Right lobe of liver (tissue), 6 donors: ENCODE measurements around the gene NFATC3. TPM values are rescaled to one million over a fixed set of nuclear protein-coding genes. Genes with fewer than 3 reads are reported as not detected.
"Not testable (repeated sequence)": the region's sequence is repeated elsewhere in the genome, so short reads cannot be mapped to it uniquely, and the experiment has no call there.

Experiments used
- ATAC-seq, 4 donors: fragments of 200-7000 bp; cut with Tn5 transposase; one replicate each; pipeline ENCODE4 v1.9.1; 2020; ENCODE audit warnings: mild to moderate bottlenecking in 4 of 4, moderate library complexity in 4 of 4
- DNase-seq, 3 donors: peaks; one replicate each; pipeline ENCODE4 v3.0.0-alpha.2; 2020
- H3K27ac ChIP-seq, 3 donors: fragments of 200-600 bp; one replicate each; pipeline ENCODE4 v1.8.0; 2022
- H3K27me3 ChIP-seq, 2 donors: fragments of 200-600 bp; one replicate each; pipeline ENCODE4 v1.8.0; 2022
- H3K36me3 ChIP-seq, 4 donors: fragments of 200-600 bp; sonication (generic) in 1 of 4; one replicate each; pipeline versions ENCODE4 v1.5.1 to v1.8.0; 2017 to 2022; ENCODE audit warnings: control low read depth in 1 of 4
- H3K4me1 ChIP-seq, 4 donors: fragments of 200-600 bp; sonication (generic) in 1 of 4; one replicate each; pipeline versions ENCODE4 v1.5.1 to v1.8.0; 2017 to 2022; ENCODE audit warnings: control low read depth in 1 of 4
- H3K4me3 ChIP-seq, 3 donors: fragments of 200-600 bp; one replicate each; pipeline ENCODE4 v1.8.0; 2022
- H3K9me3 ChIP-seq, 4 donors: fragments of 200-600 bp; sonication (generic) in 1 of 4; one replicate each; pipeline versions ENCODE4 v1.5.1 to v1.8.0; 2017 to 2022; ENCODE audit warnings: control low read depth in 1 of 4
- CTCF ChIP-seq, 4 donors: fragments of 200-600 bp in 3 of 4; fragments of 450-650 bp in 1 of 4; IDR thresholded peaks; one replicate each; pipeline versions ENCODE4 v1.5.1 to v1.8.0; 2016 to 2022; ENCODE audit warnings: antibody characterized with exemption in 4 of 4, mild to moderate bottlenecking in 2 of 4
- POLR2A ChIP-seq: fragments of 450-650 bp; IDR thresholded peaks from one replicate; pipeline ENCODE4 v1.6.1; 2017; ENCODE audit warnings: antibody characterized with exemption, mild to moderate bottlenecking
- WGBS: methylation state at CpG from one replicate; pipeline ENCODE4 v1.1.6; 2018; ENCODE audit warnings: low coverage, low lambda C conversion rate; ENCODE audit not compliant: insufficient coverage; ENCODE audit errors: missing lambda C conversion rate; 5-methylcytosine and 5-hydroxymethylcytosine counted together
- intact Hi-C, 2 donors: fragments of 100-400 bp; cut with DNase I; formaldehyde crosslinking; loops; one replicate each; pipeline versions ENCODE4 v1.11.2 to v1.14.1; 2022
- total RNA-seq, 6 experiments: library from RNA; depleted of rRNA in 2 of 6; stranded (reverse); fragments of >200 nt in 2 of 6; fragmentation: NEBNext Ultra II Directional in 3 of 6; extraction: Animal tissue kit (Norgen Biotek cat#: 25700) in 3 of 6; gene quantifications; one replicate each; pipeline versions ENCODE4 v1.1.0 to v1.2.4, GENCODE V29; 2016 to 2023
- donor health status: DM: no; HTN: yes; CAD: no.
- donor health status: DM: no; HTN: no; CAD: no.
- donor health status: DM: no; HTN: no; CAD: no.
- donor health status: DM: no; HTN: yes; CAD: no.
- donor health status: DM: no; HTN: yes; CAD: no.

The NFATC3 gene
- total RNA-seq, 6 experiments from 2014 or later: 19.9 to 30.1 (median 25.1) TPM

GRCh38 chr16:68105611-68106010 lies 20.4 kb downstream of the NFATC3 start:
- Histone ChIP-seq H3K9me3 (no peaks in the 10 kb centered on the region), H3K36me3 (no peaks in the 10 kb centered on the region), H3K4me3 (no peak overlapping the region), H3K27ac (no peak overlapping the region), H3K4me1 (peaks cover 0 to under 1% (median 0%) of the 10 kb centered on the region in 4 donors), H3K27me3 (no peaks in the 10 kb centered on the region)
- no peak for ATAC-seq
- no peak for DNase-seq
- TF ChIP-seq POLR2A: no peak
- no peak for TF ChIP-seq CTCF (IDR thresholded peaks at IDR 0.05)
- WGBS: 100% methylated on average over 3 of the region's 3 CpGs
- intact Hi-C loops: no loop called here

GRCh38 chr16:68107230-68107928 lies 22.2 kb downstream of the NFATC3 start:
- ATAC-seq, H3K9me3 ChIP-seq: not testable (repeated sequence)

GRCh38 chr16:68109156-68109555 lies 24.0 kb downstream of the NFATC3 start:
- DNase-seq, H3K4me1 ChIP-seq, H3K4me3 ChIP-seq, H3K9me3 ChIP-seq, H3K27me3 ChIP-seq, ATAC-seq, intact Hi-C loops, H3K27ac ChIP-seq, H3K36me3 ChIP-seq: not testable (repeated sequence)
- 93% methylated on average over 5 of the region's 5 CpGs for WGBS

More at GRCh38 chr16:68107230-68107928, 22.2 kb downstream of the NFATC3 start:
- H3K27ac ChIP-seq, DNase-seq, H3K4me3 ChIP-seq, H3K4me1 ChIP-seq, intact Hi-C loops, H3K36me3 ChIP-seq, H3K27me3 ChIP-seq: not testable (repeated sequence)
- 92% methylated on average over 9 of the region's 9 CpGs for WGBS

GRCh38 chr16:68110611-68111010 lies 25.4 kb downstream of the NFATC3 start:
- H3K4me3 ChIP-seq, H3K27me3 ChIP-seq, H3K27ac ChIP-seq, H3K4me1 ChIP-seq, H3K9me3 ChIP-seq, H3K36me3 ChIP-seq, intact Hi-C loops, DNase-seq, ATAC-seq: not testable (repeated sequence)
- 89% methylated on average over 2 of the region's 2 CpGs for WGBS

GRCh38 chr16:68111379-68111778 lies 26.2 kb downstream of the NFATC3 start:
- no peak overlapping the region for H3K4me3 ChIP-seq
- 65% methylated on average over 2 of the region's 2 CpGs for WGBS
- no peak for DNase-seq
- no peak overlapping the region for H3K27ac ChIP-seq
- intact Hi-C loops: no loop called here
- H3K36me3 ChIP-seq: no peaks in the 10 kb centered on the region
- no peak for TF ChIP-seq CTCF (IDR thresholded peaks at IDR 0.05)
- TF ChIP-seq POLR2A: no peak
- H3K9me3 ChIP-seq: no peaks in the 10 kb centered on the region
- peaks cover 0 to 10% (median 0%) of the 10 kb centered on the region in 4 donors for H3K4me1 ChIP-seq
- H3K27me3 ChIP-seq: no peaks in the 10 kb centered on the region
- ATAC-seq: no peak

GRCh38 chr16:68113059-68113761 lies 28.0 kb downstream of the NFATC3 start:
- intact Hi-C loops: no loop called here
- DNase-seq (no peak), ATAC-seq (peak; percentile 10 to 74 (median 52))
- Histone ChIP-seq H3K4me3 (no peak overlapping the region), H3K4me1 (peaks cover 0 to 10% (median 0%) of the 10 kb centered on the region in 4 donors), H3K36me3 (no peaks in the 10 kb centered on the region), H3K27ac (no peak overlapping the region), H3K9me3 (no peaks in the 10 kb centered on the region), H3K27me3 (no peaks in the 10 kb centered on the region)
- TF ChIP-seq CTCF (IDR thresholded peaks at IDR 0.05): no peak
- TF ChIP-seq POLR2A: no peak
- 57% methylated on average over 3 of the region's 5 CpGs for WGBS
